ENCODE measurements around the gene PTPRG. TPM values are rescaled to one million over a fixed set of nuclear protein-coding genes. Genes with fewer than 3 reads are reported as not detected.

PTPRG gene
- total RNA-seq, 1 experiment from 2014 or later, result 32.1 TPM

DNA sequence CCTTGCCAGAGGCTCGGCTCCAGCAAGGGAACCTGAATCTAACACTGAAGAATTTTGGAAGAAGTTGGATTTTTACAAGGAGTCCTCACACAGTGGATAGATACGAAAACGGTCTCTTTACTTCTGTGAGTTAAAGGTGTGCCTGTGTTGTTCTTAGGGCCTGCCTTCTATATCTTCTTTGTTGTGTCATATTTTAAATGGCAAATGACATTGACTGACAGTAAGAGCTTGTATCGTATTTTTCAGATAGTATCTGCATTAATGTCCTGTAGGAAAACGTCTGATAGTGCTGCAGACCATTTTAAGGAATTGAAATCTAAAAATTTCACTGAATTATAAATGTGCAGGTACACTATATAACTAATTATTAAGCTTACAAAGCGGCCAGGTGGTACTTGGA is 56.3 kb downstream of the PTPRG start:
- Histone ChIP-seq H3K9me3 (ENCODE audit: control insufficient read depth in 1 of 2, insufficient read depth in 1 of 2, low read depth in 1 of 2, low read length in 2 of 2) (no peaks in the 10 kb centered on the region), H3K79me2 (ENCODE audit: insufficient read depth, low read length) (peaks cover 7% of the 10 kb centered on the region; the same call in 1 of the 2 replicates), H3K27me3 (ENCODE audit: insufficient read depth, low read length) (no peaks in the 10 kb centered on the region), H3K27ac (ENCODE audit: low read depth, low read length) (no peak overlapping the region), H3K9me2 (ENCODE audit: insufficient read depth) (no peaks in the 10 kb centered on the region), H4K20me1 (ENCODE audit: insufficient read depth) (no peaks in the 10 kb centered on the region), H2AFZ (ENCODE audit: low read depth, low read length, poor library complexity, severe bottlenecking) (no peak overlapping the region), H3K4me1 (ENCODE audit: control insufficient read depth in 1 of 2, insufficient read depth in 2 of 2, low read length in 2 of 2) (no peaks in the 10 kb centered on the region), H3K36me3 (ENCODE audit: control insufficient read depth in 1 of 2, insufficient read depth in 2 of 2, low read length in 2 of 2) (no peaks in the 10 kb centered on the region), H3K4me2 (ENCODE audit: low read length) (no peak overlapping the region), H3K9ac (ENCODE audit: low read length) (no peak overlapping the region), H3K4me3 (replicated peaks in 1 of 2; ENCODE audit: low read depth in 1 of 2, low read length in 2 of 2) (no peak overlapping the region)
- ATAC-seq (no peak), DNase-seq (ENCODE audit: low read depth, low spot score) (no peak)
- CTCF ChIA-PET, result no interaction called here
- RAD21 ChIA-PET (ENCODE audit: low non-redundant PET in 1 of 2, low total read pairs in 2 of 2, uncharacterized antibody in 2 of 2, unreplicated experiment in 2 of 2), result no interaction called here
- intact Hi-C loops (cut with micrococcal nuclease), result no loop called here
- POLR2A ChIA-PET, result no interaction called here
- TF ChIP-seq JUND (IDR thresholded peaks at IDR 0.05) (no peak), EZH2 (IDR thresholded peaks at IDR 0.05) (no peak), RAD21 (IDR thresholded peaks at IDR 0.05; ENCODE audit: low read depth) (no peak), FOSL1 (IDR thresholded peaks at IDR 0.05; ENCODE audit: low read depth) (no peak), YY1 (IDR thresholded peaks at IDR 0.05; ENCODE audit: extremely low read depth, insufficient replicate concordance, low read depth, low read length) (no peak), CBX3 (IDR thresholded peaks at IDR 0.05; ENCODE audit: low read depth) (no peak), ZNF274 (IDR thresholded peaks at IDR 0.05; ENCODE audit: low read depth, low read length) (no peak), POLR2AphosphoS5 (IDR thresholded peaks at IDR 0.05; ENCODE audit: low read depth, low read length) (no peak), ZFX (IDR thresholded peaks at IDR 0.05) (no peak), POLR2A (IDR thresholded peaks at IDR 0.05; ENCODE audit: borderline replicate concordance, extremely low read depth, insufficient read depth, insufficient read length) (no peak)
- TF ChIP-seq, protein P1, sequence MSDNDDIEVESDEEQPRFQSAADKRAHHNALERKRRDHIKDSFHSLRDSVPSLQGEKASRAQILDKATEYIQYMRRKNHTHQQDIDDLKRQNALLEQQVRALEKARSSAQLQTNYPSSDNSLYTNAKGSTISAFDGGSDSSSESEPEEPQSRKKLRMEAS (IDR thresholded peaks at IDR 0.05), result no peak
- TF ChIP-seq, protein P2, sequence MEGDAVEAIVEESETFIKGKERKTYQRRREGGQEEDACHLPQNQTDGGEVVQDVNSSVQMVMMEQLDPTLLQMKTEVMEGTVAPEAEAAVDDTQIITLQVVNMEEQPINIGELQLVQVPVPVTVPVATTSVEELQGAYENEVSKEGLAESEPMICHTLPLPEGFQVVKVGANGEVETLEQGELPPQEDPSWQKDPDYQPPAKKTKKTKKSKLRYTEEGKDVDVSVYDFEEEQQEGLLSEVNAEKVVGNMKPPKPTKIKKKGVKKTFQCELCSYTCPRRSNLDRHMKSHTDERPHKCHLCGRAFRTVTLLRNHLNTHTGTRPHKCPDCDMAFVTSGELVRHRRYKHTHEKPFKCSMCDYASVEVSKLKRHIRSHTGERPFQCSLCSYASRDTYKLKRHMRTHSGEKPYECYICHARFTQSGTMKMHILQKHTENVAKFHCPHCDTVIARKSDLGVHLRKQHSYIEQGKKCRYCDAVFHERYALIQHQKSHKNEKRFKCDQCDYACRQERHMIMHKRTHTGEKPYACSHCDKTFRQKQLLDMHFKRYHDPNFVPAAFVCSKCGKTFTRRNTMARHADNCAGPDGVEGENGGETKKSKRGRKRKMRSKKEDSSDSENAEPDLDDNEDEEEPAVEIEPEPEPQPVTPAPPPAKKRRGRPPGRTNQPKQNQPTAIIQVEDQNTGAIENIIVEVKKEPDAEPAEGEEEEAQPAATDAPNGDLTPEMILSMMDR (IDR thresholded peaks at IDR 0.05 in 2 of 3, conservative IDR thresholded peaks at IDR 0.05 in 1 of 3; ENCODE audit: borderline replicate concordance in 1 of 3, insufficient read depth in 1 of 3, low read depth in 2 of 3, low read length in 2 of 3), result no peak
- BruUV-seq (replicated peaks), result no TSS peak
